Fibroblast of the aortic adventitia (primary cell): ENCODE measurements around the gene BTG3. TPM values are rescaled to one million over a fixed set of nuclear protein-coding genes. Genes with fewer than 3 reads are reported as not detected.

Source experiments
- DNase-seq: peaks from one replicate; pipeline ENCODE4 v3.0.0-alpha.2; 2010; ENCODE audit warnings: low read depth
- H3K4me3 ChIP-seq: 2 replicates; pipeline ENCODE4 v1.5.1; 2011; ENCODE audit warnings: low read depth, mild to moderate bottlenecking, control low read depth, low read length, moderate library complexity
- CTCF ChIP-seq: IDR thresholded peaks from 2 replicates; pipeline ENCODE4 v1.5.1; 2011; ENCODE audit warnings: mild to moderate bottlenecking, low read length, control low read depth, inconsistent platforms; ENCODE audit not compliant: insufficient read depth
- total RNA-seq: library from RNA; depleted of rRNA; stranded (reverse); fragments of >200 nt; gene quantifications from 2 replicates; pipeline ENCODE4 v1.2.3, GENCODE V29; 2012; ENCODE audit warnings: low replicate concordance

BTG3 gene
- total RNA-seq, 1 donor: 43.7 TPM

- no peak overlapping the region for H3K4me3 ChIP-seq
- TF ChIP-seq CTCF: no peak
- no peak for DNase-seq
These were observed 34.1 kb upstream of the BTG3 start for GRCh38 chr21:17646790-17647189.

DNA sequence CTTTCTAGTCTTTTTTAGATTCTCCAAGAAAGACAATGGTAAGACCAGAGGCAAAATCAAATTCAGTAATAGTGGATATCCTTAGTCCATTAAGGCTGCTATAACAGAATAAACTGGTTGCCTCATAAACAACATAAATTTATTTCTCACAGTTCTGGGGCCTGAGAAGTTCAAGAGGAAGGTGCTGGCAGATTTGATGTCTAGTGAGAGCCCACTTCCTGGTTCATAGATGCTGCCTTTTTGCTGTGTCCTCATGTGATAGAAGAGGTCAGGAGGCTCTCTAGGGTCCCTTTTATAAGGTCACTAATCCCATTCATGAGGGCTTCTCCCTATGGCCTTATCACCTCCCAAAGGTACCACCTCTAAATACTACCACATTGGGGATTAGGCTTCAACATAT, 31.5 kb upstream of the BTG3 start:
- no peak for DNase-seq
- no peak overlapping the region for H3K4me3 ChIP-seq
- TF ChIP-seq CTCF: no peak

- H3K4me3 ChIP-seq: no peak overlapping the region
- TF ChIP-seq CTCF: no peak
- DNase-seq: no peak
These were observed 28.1 kb upstream of the BTG3 start for GRCh38 chr21:17640821-17641220.

DNA sequence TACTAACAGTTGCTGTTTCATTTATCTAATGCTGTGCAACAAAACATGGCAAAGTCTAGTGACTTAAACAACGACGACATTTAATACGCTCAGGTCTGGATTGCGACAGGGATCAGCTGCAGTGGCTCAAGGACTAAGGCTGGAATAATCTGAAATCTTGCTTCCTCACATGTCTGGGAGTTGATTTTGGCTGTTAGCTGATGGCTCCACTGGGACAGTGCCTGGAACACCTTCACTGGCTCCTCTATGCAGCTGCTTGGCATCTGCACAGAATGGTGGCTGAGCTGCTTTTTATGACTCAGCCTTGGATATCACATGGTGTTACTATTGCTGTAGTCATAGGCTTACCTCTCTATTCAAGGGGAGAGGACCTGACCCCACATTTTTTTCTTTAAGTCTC, 24.0 kb upstream of the BTG3 start:
- no peak for TF ChIP-seq CTCF
- no peak for DNase-seq

DNA sequence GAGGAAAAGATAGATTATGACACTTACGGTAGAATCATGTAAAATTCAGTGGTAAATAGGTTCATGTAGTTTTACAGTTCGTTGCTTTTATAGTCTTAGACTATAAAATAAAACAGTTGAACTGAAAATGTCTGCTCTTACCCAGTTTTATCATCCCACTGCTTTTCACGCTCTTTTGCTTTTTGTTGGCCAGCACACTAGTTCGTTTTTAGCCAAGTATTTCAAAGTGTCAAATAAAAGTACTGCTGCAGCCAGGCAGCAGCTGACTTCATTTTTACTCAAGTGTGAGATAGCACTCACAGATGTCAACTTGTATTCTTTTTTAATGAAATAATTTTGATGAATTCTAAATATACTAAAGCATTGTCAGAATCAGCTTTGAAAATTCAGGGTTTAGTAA, 18.5 kb upstream of the BTG3 start:
- no peak for TF ChIP-seq CTCF
- no peak for DNase-seq
- no peak overlapping the region for H3K4me3 ChIP-seq

More for the DNA sequence above, 24.0 kb upstream of the BTG3 start:
- H3K4me3 ChIP-seq: no peak overlapping the region

DNA sequence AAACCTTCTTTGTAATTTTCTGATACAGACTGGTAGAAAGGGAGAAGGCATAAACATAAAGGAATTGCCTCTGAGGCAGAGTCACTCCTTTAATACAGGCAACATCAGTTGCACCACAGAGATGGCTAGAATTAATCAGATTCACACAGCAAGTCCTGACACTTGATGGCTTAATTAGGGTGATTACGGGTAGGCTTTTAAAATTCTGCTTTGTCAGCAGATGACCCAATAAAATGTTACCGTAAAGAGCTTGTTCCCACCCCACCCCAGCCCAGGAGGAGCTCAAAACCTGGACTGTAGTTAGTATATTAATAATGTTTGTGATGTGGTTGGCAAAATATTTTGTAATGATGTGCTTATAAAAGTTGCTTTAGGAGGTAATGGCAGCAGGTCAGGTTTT, 9.3 kb upstream of the BTG3 start:
- no peak for DNase-seq
- H3K4me3 ChIP-seq: no peak overlapping the region
- no peak for TF ChIP-seq CTCF

GRCh38 chr21:17616831-17617230, 4.1 kb upstream of the BTG3 start:
- no peak for DNase-seq
- no peak overlapping the region for H3K4me3 ChIP-seq
- no peak for TF ChIP-seq CTCF
